HG02938 (cell line): ENCODE data around the gene UFSP2.

ENCODE experiments used
- ATAC-seq: cut with Tn5 transposase; IDR thresholded peaks from one replicate; pipeline ENCODE4 v1.9.1; 2021; ENCODE audit warnings: mild to moderate bottlenecking, moderate library complexity; ENCODE audit not compliant: unreplicated experiment

Gene UFSP2

GRCh38 chr4:185357733-185358440, 67.9 kb downstream of the UFSP2 start:
- ATAC-seq = no peak

- no peak for ATAC-seq
Observed at GRCh38 chr4:185357211-185357610, 68.6 kb downstream of the UFSP2 start.

GRCh38 chr4:185352741-185353140, 73.0 kb downstream of the UFSP2 start:
- no peak for ATAC-seq

DNA sequence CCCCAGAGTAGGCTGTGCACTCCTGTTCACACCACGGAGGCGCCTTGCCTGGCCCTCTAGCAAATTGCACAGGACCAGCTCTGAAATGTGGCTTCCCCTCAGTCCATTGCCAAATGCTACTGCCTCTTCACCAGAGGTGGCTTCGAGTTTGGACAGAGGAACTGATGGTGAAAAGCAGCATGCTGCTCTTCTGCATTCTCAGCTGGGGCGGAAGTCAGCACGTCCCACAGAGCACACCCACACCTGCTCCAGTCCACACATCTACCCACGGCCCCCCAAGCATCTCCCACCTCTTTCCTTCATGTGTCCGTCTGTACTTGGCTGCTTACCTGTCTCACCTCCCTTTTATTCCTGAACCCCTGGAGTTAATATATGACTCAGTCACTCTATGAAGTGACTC, 73.6 kb downstream of the UFSP2 start:
- no peak for ATAC-seq

GRCh38 chr4:185351691-185352090, 74.1 kb downstream of the UFSP2 start:
- no peak for ATAC-seq
